Measurements from ENCODE around the gene TRIM29.
"Not testable (repeated sequence)": the region's sequence is repeated elsewhere in the genome, so short reads cannot be mapped to it uniquely, and the experiment has no call there.

TRIM29 gene

GRCh38 chr11:120172054-120172911, 34.4 kb upstream of the TRIM29 start:
- DNase-seq (ENCODE audit: low read depth): no peak

GRCh38 chr11:120170741-120171261, 32.9 kb upstream of the TRIM29 start:
- no peak for DNase-seq (ENCODE audit: low read depth)

GRCh38 chr11:120169981-120170698, 32.2 kb upstream of the TRIM29 start:
- DNase-seq (ENCODE audit: low read depth): no peak

DNA sequence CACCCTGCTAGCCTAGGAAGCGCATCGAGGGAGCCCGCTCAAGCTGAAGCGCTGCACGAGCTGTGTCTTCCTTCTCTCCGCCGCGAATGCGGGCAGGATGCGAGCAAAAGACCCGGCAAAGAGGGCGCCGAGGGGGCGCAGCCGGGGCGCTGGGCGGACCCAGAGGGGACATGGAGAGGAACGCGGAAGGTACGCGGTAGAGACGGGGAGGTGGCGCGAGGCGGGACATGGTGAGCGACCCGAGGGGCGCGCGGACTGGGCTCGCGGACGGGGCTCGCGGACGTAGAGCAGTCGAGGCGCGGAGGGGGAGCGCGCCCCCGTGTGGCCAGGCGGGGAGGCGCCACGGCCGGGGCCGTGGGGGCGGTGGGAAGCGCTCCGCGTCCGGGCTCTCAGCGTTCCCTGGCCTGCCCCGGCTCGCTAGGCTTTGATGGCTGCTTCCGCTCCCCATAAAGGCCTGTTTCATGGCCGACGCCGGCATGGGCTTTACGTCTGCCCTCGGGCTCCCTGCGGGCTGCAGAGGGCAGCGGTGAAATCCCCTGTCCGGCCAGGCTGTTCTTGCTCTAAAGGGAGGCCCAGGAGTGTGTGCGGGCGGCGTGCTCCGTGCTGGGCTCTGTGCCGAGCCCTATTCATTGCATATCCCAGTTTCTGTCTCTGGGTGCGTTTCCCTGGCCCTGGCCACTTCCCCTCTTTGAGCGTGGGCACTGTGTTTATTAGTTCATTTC, 31.2 kb upstream of the TRIM29 start:
- DNase-seq (ENCODE audit: low read depth): no peak

DNA sequence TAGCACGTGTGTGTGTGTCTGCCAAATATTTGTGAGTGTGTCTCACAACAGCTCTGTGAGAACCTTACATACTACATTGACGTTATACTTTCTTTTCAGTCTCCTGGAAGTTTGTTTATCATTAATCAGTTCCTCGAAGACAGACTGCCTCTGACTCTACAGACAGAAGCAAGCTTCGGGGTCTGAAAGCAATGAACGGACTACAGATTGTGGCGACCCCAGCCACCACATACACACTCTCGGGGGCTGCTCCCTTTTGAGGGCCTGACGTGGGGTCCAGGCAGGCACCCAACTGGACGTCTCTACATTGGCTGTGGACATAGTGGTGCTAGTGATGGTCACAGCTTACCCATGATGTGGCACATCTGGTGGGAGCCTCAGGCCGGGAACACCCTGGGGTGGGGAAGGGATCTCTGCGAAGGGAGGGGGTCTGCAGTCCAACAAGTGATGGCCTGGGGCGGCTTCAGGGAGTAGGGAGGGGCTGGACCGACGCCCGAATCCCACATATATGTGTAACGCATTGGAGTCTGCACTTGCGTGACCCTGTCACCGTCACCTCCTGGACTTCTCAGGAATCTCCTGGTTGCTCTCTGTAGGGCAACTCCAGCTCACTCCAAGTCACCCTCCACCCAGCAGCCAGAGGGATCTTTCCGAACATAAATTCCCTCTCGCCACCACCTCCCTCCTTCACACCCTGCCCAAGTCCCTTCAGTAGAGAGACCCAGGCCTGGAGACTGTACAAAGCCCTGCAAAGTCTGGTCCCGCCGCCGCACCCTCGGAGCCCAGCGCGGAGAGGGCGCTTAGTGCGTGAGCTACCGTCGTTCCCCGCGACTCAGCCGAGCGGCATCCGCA, 30.4 kb upstream of the TRIM29 start:
- no peak for DNase-seq (ENCODE audit: low read depth)

DNA sequence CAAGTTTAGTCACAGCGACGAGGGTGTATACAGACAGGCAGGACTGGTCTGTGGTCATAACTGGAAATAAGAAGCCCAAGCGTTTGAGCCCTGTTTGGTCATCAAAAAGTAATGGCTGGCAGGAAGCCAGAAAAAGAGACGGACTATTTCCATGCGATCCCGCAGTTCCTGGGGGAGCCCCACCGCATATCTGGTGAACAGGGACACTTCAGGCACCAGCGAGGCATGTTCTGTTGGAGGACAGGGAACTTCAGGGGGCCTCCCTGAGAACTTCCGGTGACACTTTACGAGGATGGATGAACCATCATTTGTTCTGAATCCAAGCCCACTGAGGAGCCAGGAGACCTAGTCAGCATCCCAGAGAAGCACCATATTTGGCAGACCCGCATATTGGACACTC, 29.7 kb upstream of the TRIM29 start:
- DNase-seq (ENCODE audit: low read depth): no peak

DNA sequence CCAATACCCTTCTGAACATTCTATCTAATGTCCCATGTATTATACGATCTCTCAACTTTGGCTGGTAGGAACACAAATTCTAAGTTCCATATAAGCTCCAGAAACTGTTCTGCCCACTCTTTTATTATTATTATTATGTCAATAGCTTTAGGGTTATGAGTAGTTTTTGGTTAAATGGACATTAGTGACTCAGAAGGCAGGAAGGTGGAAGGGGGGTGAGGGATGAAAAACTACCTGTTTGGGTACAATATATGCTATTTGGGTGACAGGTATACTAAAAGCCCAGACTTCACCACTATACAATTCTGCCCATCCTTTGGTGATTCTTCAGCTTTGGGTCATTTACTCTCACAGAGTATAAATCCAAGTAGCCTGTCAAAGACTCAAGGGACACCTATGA, 22.5 kb upstream of the TRIM29 start:
- DNase-seq (ENCODE audit: low read depth): no peak

DNA sequence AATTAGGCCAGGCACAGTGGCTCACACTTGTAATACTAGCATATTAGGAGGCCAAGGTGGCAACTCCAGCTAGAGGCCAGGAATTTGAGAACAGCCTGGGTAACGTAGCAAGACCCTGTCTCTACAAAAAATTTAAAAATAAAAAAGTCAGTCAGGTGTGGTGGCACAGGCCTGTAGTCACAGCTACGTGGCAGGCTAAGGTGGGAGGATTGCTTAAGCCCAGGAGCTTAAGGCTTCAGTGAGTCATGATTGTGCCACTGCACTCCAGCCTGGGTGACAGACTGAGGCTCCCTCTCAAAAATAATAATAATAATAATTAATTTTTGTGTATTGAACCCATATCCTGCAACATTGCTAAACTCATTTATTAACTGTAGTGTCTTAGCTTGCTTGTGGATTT, 15.3 kb upstream of the TRIM29 start:
- DNase-seq (ENCODE audit: low read depth): no peak

DNA sequence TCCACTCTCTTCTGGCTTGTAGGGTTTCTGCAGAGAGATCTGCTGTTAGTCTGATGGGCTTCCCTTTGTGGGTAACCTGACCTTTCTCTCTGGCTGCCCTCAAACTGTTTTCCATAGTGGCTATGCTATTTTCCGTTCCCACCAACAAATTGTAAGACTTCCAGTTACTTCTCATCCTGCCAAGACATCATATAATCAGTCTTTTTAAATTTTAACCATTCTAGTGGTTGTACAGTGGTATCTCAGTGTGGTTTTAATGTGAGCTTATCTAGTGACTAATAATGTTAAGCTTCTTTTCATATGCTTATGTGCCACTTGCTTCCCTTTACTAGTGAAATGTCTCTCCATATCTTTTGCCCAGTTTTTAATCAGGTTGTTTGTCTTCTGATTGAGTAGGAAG, 13.6 kb upstream of the TRIM29 start:
- DNase-seq (ENCODE audit: low read depth): no peak

GRCh38 chr11:120149246-120149645, 11.3 kb upstream of the TRIM29 start:
- no peak for DNase-seq (ENCODE audit: low read depth)

DNA sequence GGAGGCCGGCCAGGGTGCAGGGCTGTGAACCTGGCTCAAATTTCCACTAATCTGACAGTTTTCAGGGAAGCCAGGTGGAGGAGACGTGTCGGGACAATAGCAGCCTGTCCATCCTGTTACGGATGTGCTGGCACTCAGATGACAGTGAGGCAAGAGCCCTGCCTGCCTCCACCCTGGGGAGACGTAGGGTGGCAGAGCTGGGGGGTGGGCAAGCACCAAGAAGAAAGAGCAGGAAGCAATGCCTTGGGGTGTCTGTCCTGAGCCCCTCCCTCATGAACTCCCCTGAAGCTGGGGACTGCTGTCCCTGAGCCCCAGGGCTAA, 10.0 kb upstream of the TRIM29 start:
- no peak for DNase-seq (ENCODE audit: low read depth)

- no peak for DNase-seq (ENCODE audit: low read depth)
Observed at GRCh38 chr11:120147094-120147949, 9.4 kb upstream of the TRIM29 start.

GRCh38 chr11:120146413-120147093, 8.6 kb upstream of the TRIM29 start:
- DNase-seq (ENCODE audit: low read depth): no peak

- no peak for DNase-seq (ENCODE audit: low read depth)
Observed at GRCh38 chr11:120144501-120144900, 6.6 kb upstream of the TRIM29 start.

DNA sequence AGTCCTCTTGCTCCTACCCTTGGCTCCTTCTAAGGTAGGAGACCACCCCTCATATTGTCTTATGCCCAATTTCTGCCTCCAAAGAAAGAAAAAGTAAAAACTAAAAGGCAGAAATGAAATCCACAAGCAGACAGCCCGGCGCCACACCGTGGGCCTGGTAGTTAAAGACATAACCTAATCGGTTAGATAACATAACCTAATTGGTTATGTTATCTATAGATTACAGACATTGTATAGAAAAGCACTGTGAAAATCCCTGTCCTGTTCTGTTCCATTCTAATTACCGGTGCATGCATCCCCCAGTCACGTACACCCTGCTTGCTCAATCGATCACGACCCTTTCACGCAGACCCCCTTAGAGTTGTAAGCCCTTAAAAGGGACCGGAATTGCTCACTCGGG, 5.6 kb upstream of the TRIM29 start:
- DNase-seq (ENCODE audit: low read depth): not testable (repeated sequence)

DNA sequence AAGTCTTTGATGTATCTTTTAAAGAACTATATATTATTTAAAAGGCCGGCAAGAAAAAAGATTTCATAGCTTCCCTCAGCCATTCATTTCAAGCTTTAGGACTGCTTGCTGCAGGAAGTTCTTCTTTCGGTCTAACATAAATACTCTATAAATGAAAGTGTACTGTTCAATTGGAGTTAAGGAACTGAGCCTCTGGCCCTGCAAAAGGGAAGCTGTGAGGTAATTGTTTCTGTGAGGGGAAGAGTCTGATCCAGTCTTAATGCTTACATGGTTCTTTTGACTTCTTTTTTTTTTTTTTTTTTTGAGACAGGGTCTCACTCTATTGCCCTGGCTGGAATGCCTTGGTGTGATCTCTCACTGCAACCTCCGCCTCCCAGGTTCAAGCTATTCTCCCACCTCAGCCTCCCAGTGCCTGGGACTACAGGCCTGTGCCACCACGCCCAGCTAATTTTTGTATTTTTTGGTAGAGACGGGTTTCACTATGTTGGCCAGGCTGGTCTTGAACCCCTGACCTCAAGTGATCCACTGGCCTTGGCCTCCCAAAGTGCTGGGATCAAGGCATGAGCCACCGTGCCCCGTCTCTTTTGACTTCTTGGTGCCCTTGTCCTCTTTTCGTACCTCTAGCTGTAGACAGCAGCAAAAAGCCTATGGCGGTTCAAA, 4.7 kb upstream of the TRIM29 start:
- DNase-seq (ENCODE audit: low read depth): no peak

DNA sequence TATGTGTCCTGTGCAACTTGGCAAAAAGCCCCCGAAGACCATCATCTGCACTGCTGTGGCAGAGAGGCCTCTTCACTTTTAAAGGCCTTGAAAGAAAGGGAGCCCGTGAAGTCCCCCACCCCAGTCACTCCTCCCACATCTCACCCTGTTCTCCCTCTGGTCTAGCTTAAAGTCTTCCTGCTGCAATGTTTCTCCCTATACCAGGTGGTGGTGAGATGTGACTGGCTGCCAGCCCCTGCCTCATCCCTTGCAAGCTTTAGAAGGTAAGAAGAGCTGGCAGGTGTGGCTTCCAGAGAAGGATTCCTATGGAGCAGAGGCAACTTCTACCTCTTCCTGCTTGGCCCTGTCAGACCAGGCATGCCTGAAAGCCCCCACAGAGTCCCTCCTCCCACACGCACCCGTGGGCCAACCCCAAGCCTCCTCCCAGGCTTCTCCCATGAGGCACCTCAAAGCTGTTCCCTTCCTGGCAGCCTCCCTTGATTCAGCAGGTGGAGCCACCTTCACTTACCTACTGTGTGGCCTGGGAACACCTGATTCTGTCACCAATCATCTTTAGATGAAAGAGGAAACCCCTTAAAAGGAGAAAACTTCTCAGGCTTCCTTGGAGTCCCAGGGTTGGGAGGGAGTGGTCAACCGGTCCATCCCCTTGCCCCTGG, 4.0 kb upstream of the TRIM29 start:
- no peak for DNase-seq (ENCODE audit: low read depth)

- DNase-seq (ENCODE audit: low read depth): no peak
Observed at GRCh38 chr11:120141113-120141767, 3.3 kb upstream of the TRIM29 start.
